ENCODE results near the gene PTOV1. TPM values are rescaled to one million over a fixed set of nuclear protein-coding genes. Genes with fewer than 3 reads are reported as not detected.
A peak's percentile ranks its signal among the peaks of the same experiment; 100 is the strongest.

Gene PTOV1
- total and polyA plus RNA-seq, 2 donors: 63.6 to 125 TPM

GRCh38 chr19:49877879-49878743 lies 27.2 kb downstream of the PTOV1 start:
- Histone ChIP-seq H3K4me3 (ENCODE audit: low read length in 2 of 2) (peak overlapping the region; percentile 74 to 89), H3K9me3 (ENCODE audit: control insufficient read depth in 2 of 2, insufficient read depth in 1 of 2, low read length in 1 of 2) (peaks cover 3 to 12% of the 10 kb centered on the region in 2 donors), H3K36me3 (ENCODE audit: control insufficient read depth in 2 of 2, insufficient read depth in 2 of 2, low read length in 1 of 2) (peaks cover 32 to 45% of the 10 kb centered on the region in 2 donors), H3K4me1 (ENCODE audit: control insufficient read depth in 2 of 2, insufficient read depth in 2 of 2, low read length in 2 of 2) (peaks cover 4 to 28% of the 10 kb centered on the region in 2 donors), H3K27me3 (ENCODE audit: control insufficient read depth in 2 of 2, insufficient read depth in 1 of 2, low read length in 1 of 2) (no peaks in the 10 kb centered on the region), H3K27ac (ENCODE audit: low read depth in 1 of 2, low read length in 1 of 2) (peak overlapping the region; percentile 99 to 100)
- 15% methylated on average over 41 of the region's 41 CpGs for WGBS
- peak; percentile 80 to 96 (median 94) for DNase-seq (ENCODE audit: low read depth in 6 of 9, low spot score in 9 of 9)

GRCh38 chr19:49878744-49879070 lies 27.7 kb downstream of the PTOV1 start:
- no peak for DNase-seq (ENCODE audit: low read depth in 6 of 9, low spot score in 9 of 9)
- no peak overlapping the region for H3K4me3 ChIP-seq (ENCODE audit: low read length in 2 of 2)
- H3K36me3 ChIP-seq (ENCODE audit: control insufficient read depth in 2 of 2, insufficient read depth in 2 of 2, low read length in 1 of 2): peaks cover 38 to 51% of the 10 kb centered on the region in 2 donors
- H3K4me1 ChIP-seq (ENCODE audit: control insufficient read depth in 2 of 2, insufficient read depth in 2 of 2, low read length in 2 of 2): peaks cover 4 to 28% of the 10 kb centered on the region in 2 donors
- peaks cover 3 to 14% of the 10 kb centered on the region in 2 donors for H3K9me3 ChIP-seq (ENCODE audit: control insufficient read depth in 2 of 2, insufficient read depth in 1 of 2, low read length in 1 of 2)
- WGBS: 93% methylated on average over 9 of the region's 9 CpGs
- H3K27me3 ChIP-seq (ENCODE audit: control insufficient read depth in 2 of 2, insufficient read depth in 1 of 2, low read length in 1 of 2): no peaks in the 10 kb centered on the region
- H3K27ac ChIP-seq (ENCODE audit: low read depth in 1 of 2, low read length in 1 of 2): peak overlapping the region in 1 of 2 donors; percentile 100

GRCh38 chr19:49879243-49879963 lies 28.4 kb downstream of the PTOV1 start:
- Histone ChIP-seq H3K27ac (ENCODE audit: low read depth in 1 of 2, low read length in 1 of 2) (no peak overlapping the region), H3K9me3 (ENCODE audit: control insufficient read depth in 2 of 2, insufficient read depth in 1 of 2, low read length in 1 of 2) (peaks cover 3 to 14% of the 10 kb centered on the region in 2 donors), H3K4me1 (ENCODE audit: control insufficient read depth in 2 of 2, insufficient read depth in 2 of 2, low read length in 2 of 2) (peaks cover 4 to 28% of the 10 kb centered on the region in 2 donors), H3K4me3 (ENCODE audit: low read length in 2 of 2) (no peak overlapping the region), H3K27me3 (ENCODE audit: control insufficient read depth in 2 of 2, insufficient read depth in 1 of 2, low read length in 1 of 2) (no peaks in the 10 kb centered on the region), H3K36me3 (ENCODE audit: control insufficient read depth in 2 of 2, insufficient read depth in 2 of 2, low read length in 1 of 2) (peaks cover 45 to 56% of the 10 kb centered on the region in 2 donors)
- DNase-seq (ENCODE audit: low read depth in 6 of 9, low spot score in 9 of 9): no peak
- 99% methylated on average over 12 of the region's 12 CpGs for WGBS

GRCh38 chr19:49880162-49880869 lies 29.4 kb downstream of the PTOV1 start:
- no peaks in the 10 kb centered on the region for H3K27me3 ChIP-seq (ENCODE audit: control insufficient read depth in 2 of 2, insufficient read depth in 1 of 2, low read length in 1 of 2)
- peaks cover 3 to 14% of the 10 kb centered on the region in 2 donors for H3K9me3 ChIP-seq (ENCODE audit: control insufficient read depth in 2 of 2, insufficient read depth in 1 of 2, low read length in 1 of 2)
- peaks cover 51 to 60% of the 10 kb centered on the region in 2 donors for H3K36me3 ChIP-seq (ENCODE audit: control insufficient read depth in 2 of 2, insufficient read depth in 2 of 2, low read length in 1 of 2)
- WGBS: 97% methylated on average over 10 of the region's 10 CpGs
- H3K4me1 ChIP-seq (ENCODE audit: control insufficient read depth in 2 of 2, insufficient read depth in 2 of 2, low read length in 2 of 2): peaks cover 4 to 24% of the 10 kb centered on the region in 2 donors
- H3K4me3 ChIP-seq (ENCODE audit: low read length in 2 of 2): no peak overlapping the region
- no peak for DNase-seq (ENCODE audit: low read depth in 6 of 9, low spot score in 9 of 9)
- no peak overlapping the region for H3K27ac ChIP-seq (ENCODE audit: low read depth in 1 of 2, low read length in 1 of 2)

GRCh38 chr19:49881186-49881585 lies 30.2 kb downstream of the PTOV1 start:
- 97% methylated on average over 17 of the region's 17 CpGs for WGBS
- H3K27ac ChIP-seq (ENCODE audit: low read depth in 1 of 2, low read length in 1 of 2): no peak overlapping the region
- peaks cover 3 to 14% of the 10 kb centered on the region in 2 donors for H3K9me3 ChIP-seq (ENCODE audit: control insufficient read depth in 2 of 2, insufficient read depth in 1 of 2, low read length in 1 of 2)
- no peak overlapping the region for H3K4me3 ChIP-seq (ENCODE audit: low read length in 2 of 2)
- H3K27me3 ChIP-seq (ENCODE audit: control insufficient read depth in 2 of 2, insufficient read depth in 1 of 2, low read length in 1 of 2): no peaks in the 10 kb centered on the region
- peaks cover 55 to 60% of the 10 kb centered on the region in 2 donors for H3K36me3 ChIP-seq (ENCODE audit: control insufficient read depth in 2 of 2, insufficient read depth in 2 of 2, low read length in 1 of 2)
- no peak for DNase-seq (ENCODE audit: low read depth in 6 of 9, low spot score in 9 of 9)
- H3K4me1 ChIP-seq (ENCODE audit: control insufficient read depth in 2 of 2, insufficient read depth in 2 of 2, low read length in 2 of 2): peaks cover 2 to 17% of the 10 kb centered on the region in 2 donors

- no peaks in the 10 kb centered on the region for H3K27me3 ChIP-seq (ENCODE audit: control insufficient read depth in 2 of 2, insufficient read depth in 1 of 2, low read length in 1 of 2)
- H3K36me3 ChIP-seq (ENCODE audit: control insufficient read depth in 2 of 2, insufficient read depth in 2 of 2, low read length in 1 of 2): peaks cover 55 to 60% of the 10 kb centered on the region in 2 donors
- H3K4me1 ChIP-seq (ENCODE audit: control insufficient read depth in 2 of 2, insufficient read depth in 2 of 2, low read length in 2 of 2): peaks cover 2 to 16% of the 10 kb centered on the region in 2 donors
- peaks cover 3 to 14% of the 10 kb centered on the region in 2 donors for H3K9me3 ChIP-seq (ENCODE audit: control insufficient read depth in 2 of 2, insufficient read depth in 1 of 2, low read length in 1 of 2)
- H3K4me3 ChIP-seq (ENCODE audit: low read length in 2 of 2): no peak overlapping the region
- DNase-seq (ENCODE audit: low read depth in 6 of 9, low spot score in 9 of 9): no peak
- 98% methylated on average over 31 of the region's 31 CpGs for WGBS
- H3K27ac ChIP-seq (ENCODE audit: low read depth in 1 of 2, low read length in 1 of 2): no peak overlapping the region
These were observed 30.9 kb downstream of the PTOV1 start for GRCh38 chr19:49881672-49882394.

GRCh38 chr19:49882643-49883042 lies 31.7 kb downstream of the PTOV1 start:
- Histone ChIP-seq H3K4me3 (ENCODE audit: low read length in 2 of 2) (no peak overlapping the region), H3K27ac (ENCODE audit: low read depth in 1 of 2, low read length in 1 of 2) (no peak overlapping the region), H3K27me3 (ENCODE audit: control insufficient read depth in 2 of 2, insufficient read depth in 1 of 2, low read length in 1 of 2) (peaks cover 0 to 3% of the 10 kb centered on the region in 2 donors), H3K9me3 (ENCODE audit: control insufficient read depth in 2 of 2, insufficient read depth in 1 of 2, low read length in 1 of 2) (peaks cover 3 to 14% of the 10 kb centered on the region in 2 donors), H3K4me1 (ENCODE audit: control insufficient read depth in 2 of 2, insufficient read depth in 2 of 2, low read length in 2 of 2) (peaks cover 2 to 14% of the 10 kb centered on the region in 2 donors), H3K36me3 (ENCODE audit: control insufficient read depth in 2 of 2, insufficient read depth in 2 of 2, low read length in 1 of 2) (peaks cover 58 to 60% of the 10 kb centered on the region in 2 donors)
- DNase-seq (ENCODE audit: low read depth in 6 of 9, low spot score in 9 of 9): no peak
- WGBS: 98% methylated on average over 14 of the region's 14 CpGs

- H3K9me3 ChIP-seq (ENCODE audit: control insufficient read depth in 2 of 2, insufficient read depth in 1 of 2, low read length in 1 of 2): peaks cover 3 to 10% of the 10 kb centered on the region in 2 donors
- peaks cover under 1 to 11% of the 10 kb centered on the region in 2 donors for H3K4me1 ChIP-seq (ENCODE audit: control insufficient read depth in 2 of 2, insufficient read depth in 2 of 2, low read length in 2 of 2)
- H3K27me3 ChIP-seq (ENCODE audit: control insufficient read depth in 2 of 2, insufficient read depth in 1 of 2, low read length in 1 of 2): peaks cover 0 to 6% of the 10 kb centered on the region in 2 donors
- H3K36me3 ChIP-seq (ENCODE audit: control insufficient read depth in 2 of 2, insufficient read depth in 2 of 2, low read length in 1 of 2): peaks cover 58 to 60% of the 10 kb centered on the region in 2 donors
- H3K27ac ChIP-seq (ENCODE audit: low read depth in 1 of 2, low read length in 1 of 2): no peak overlapping the region
- no peak overlapping the region for H3K4me3 ChIP-seq (ENCODE audit: low read length in 2 of 2)
- 98% methylated on average over 5 of the region's 5 CpGs for WGBS
- no peak for DNase-seq (ENCODE audit: low read depth in 6 of 9, low spot score in 9 of 9)
These were observed 32.1 kb downstream of the PTOV1 start for GRCh38 chr19:49883094-49883493.

Data from thymus (tissue), 11 donors.